GM18502 (cell line): ENCODE results near the gene TNRC6A.
"Not testable (repeated sequence)": the region's sequence is repeated elsewhere in the genome, so short reads cannot be mapped to it uniquely, and the experiment has no call there.

Experiments
- ATAC-seq: cut with Tn5 transposase; IDR thresholded peaks from one replicate; pipeline ENCODE4 v1.9.1; 2021; ENCODE audit warnings: mild to moderate bottlenecking; ENCODE audit not compliant: unreplicated experiment, poor library complexity

Gene TNRC6A

GRCh38 chr16:24807301-24807700 is 77.8 kb downstream of the TNRC6A start:
- ATAC-seq = no peak

- no peak for ATAC-seq
These were observed 81.7 kb downstream of the TNRC6A start for GRCh38 chr16:24810951-24811843.

- ATAC-seq = not testable (repeated sequence)
These were observed 83.4 kb downstream of the TNRC6A start for GRCh38 chr16:24812813-24813212.

GRCh38 chr16:24815021-24815420 is 85.6 kb downstream of the TNRC6A start:
- no peak for ATAC-seq

GRCh38 chr16:24816688-24817087 is 87.2 kb downstream of the TNRC6A start:
- no peak for ATAC-seq

GRCh38 chr16:24819462-24820040 is 90.1 kb downstream of the TNRC6A start:
- no peak for ATAC-seq

- ATAC-seq = no peak
These were observed 91.1 kb downstream of the TNRC6A start for GRCh38 chr16:24820522-24820921.

- no peak for ATAC-seq
These were observed 91.7 kb downstream of the TNRC6A start for GRCh38 chr16:24821129-24821528.

GRCh38 chr16:24822542-24822941 is 93.1 kb downstream of the TNRC6A start:
- ATAC-seq = no peak

GRCh38 chr16:24822974-24823373 is 93.5 kb downstream of the TNRC6A start:
- no peak for ATAC-seq

- no peak for ATAC-seq
These were observed 96.2 kb downstream of the TNRC6A start for GRCh38 chr16:24825696-24826095.

GRCh38 chr16:24826096-24826690 is 96.7 kb downstream of the TNRC6A start:
- ATAC-seq = no peak

GRCh38 chr16:24826817-24827566 is 97.5 kb downstream of the TNRC6A start:
- ATAC-seq = no peak

GRCh38 chr16:24829153-24829552 is 99.7 kb downstream of the TNRC6A start:
- no peak for ATAC-seq

- no peak for ATAC-seq
These were observed 103.9 kb downstream of the TNRC6A start for GRCh38 chr16:24833352-24833751.

GRCh38 chr16:24834459-24835335 is 105.2 kb downstream of the TNRC6A start:
- ATAC-seq = no peak

GRCh38 chr16:24836836-24837235 is 107.4 kb downstream of the TNRC6A start:
- ATAC-seq = no peak

- no peak for ATAC-seq
These were observed 108.5 kb downstream of the TNRC6A start for GRCh38 chr16:24837969-24838368.

GRCh38 chr16:24838554-24839266 is 109.3 kb downstream of the TNRC6A start:
- ATAC-seq = no peak
